Ovary (tissue), 3 donors: ENCODE results near the gene CDC42BPB.

Source experiments
- POLR2A ChIP-seq: fragments of 450-650 bp; IDR thresholded peaks from one replicate; pipeline ENCODE4 v1.6.1; 2017; ENCODE audit warnings: antibody characterized with exemption, mild to moderate bottlenecking, moderate library complexity
- TF ChIP-seq, protein P1 (sequence below), 3 donors: fragments of 450-650 bp in 2 of 3; fragments of 200-600 bp in 1 of 3; IDR thresholded peaks; one replicate each; pipeline versions ENCODE4 v1.5.1 to v1.8.0; 2016 to 2022; ENCODE audit warnings: antibody characterized with exemption in 3 of 3, mild to moderate bottlenecking in 1 of 3
- donor health status: DM: no; HTN: no; CAD: no.

DNA sequence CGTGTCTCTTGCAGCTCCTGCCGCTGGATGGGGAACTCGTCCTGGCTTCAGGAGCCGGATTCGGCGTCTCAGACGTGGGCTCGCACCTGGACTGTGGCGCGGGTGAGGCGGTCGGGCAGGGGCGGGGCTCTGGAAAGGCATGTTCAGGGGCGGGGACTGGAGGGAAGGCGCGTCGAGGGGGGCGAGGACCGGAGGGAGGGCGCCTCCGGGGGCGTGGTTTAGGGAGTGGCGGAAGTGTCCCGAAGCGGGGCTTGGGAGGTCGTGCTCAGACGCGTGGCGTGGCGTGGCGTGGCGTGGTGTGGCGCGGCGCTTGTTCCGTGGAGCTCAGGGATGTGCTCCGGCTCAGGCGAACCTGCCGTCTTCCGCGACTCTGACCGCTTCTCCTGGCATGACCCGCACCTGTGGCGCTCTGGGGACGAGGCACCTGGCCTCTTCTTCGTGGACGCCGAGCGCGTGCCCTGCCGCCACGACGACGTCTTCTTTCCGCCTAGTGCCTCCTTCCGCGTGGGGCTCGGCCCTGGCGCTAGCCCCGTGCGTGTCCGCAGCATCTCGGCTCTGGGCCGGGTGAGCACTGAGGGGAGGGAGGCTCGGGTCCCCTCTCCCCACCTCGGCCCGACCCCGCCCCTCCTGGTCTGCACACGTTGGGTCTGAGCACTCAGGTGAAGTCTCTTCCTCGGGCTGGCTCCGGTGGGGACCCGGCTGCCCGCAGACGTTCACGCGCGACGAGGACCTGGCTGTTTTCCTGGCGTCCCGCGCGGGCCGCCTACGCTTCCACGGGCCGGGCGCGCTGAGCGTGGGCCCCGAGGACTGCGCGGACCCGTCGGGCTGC lies 128.7 kb downstream of the CDC42BPB start:
- TF ChIP-seq, protein P1, sequence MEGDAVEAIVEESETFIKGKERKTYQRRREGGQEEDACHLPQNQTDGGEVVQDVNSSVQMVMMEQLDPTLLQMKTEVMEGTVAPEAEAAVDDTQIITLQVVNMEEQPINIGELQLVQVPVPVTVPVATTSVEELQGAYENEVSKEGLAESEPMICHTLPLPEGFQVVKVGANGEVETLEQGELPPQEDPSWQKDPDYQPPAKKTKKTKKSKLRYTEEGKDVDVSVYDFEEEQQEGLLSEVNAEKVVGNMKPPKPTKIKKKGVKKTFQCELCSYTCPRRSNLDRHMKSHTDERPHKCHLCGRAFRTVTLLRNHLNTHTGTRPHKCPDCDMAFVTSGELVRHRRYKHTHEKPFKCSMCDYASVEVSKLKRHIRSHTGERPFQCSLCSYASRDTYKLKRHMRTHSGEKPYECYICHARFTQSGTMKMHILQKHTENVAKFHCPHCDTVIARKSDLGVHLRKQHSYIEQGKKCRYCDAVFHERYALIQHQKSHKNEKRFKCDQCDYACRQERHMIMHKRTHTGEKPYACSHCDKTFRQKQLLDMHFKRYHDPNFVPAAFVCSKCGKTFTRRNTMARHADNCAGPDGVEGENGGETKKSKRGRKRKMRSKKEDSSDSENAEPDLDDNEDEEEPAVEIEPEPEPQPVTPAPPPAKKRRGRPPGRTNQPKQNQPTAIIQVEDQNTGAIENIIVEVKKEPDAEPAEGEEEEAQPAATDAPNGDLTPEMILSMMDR (IDR thresholded peaks at IDR 0.05) = no peak
- no peak for TF ChIP-seq POLR2A
